HG03175 (cell line): ENCODE measurements around the gene DNAI2.

Source experiments
- ATAC-seq: cut with Tn5 transposase; IDR thresholded peaks from one replicate; pipeline ENCODE4 v1.9.1; 2021; ENCODE audit warnings: mild to moderate bottlenecking, moderate library complexity; ENCODE audit not compliant: unreplicated experiment

The DNAI2 gene

GRCh38 chr17:74299226-74300009 lies 25.4 kb downstream of the DNAI2 start:
- ATAC-seq, result no peak

- no peak for ATAC-seq
Measured at GRCh38 chr17:74303305-74303704, 29.3 kb downstream of the DNAI2 start.

- ATAC-seq, result no peak
Measured at GRCh38 chr17:74304184-74304583, 30.1 kb downstream of the DNAI2 start.

- no peak for ATAC-seq
Measured at GRCh38 chr17:74305865-74306654, 32.0 kb downstream of the DNAI2 start.

GRCh38 chr17:74307984-74308773 lies 34.1 kb downstream of the DNAI2 start:
- no peak for ATAC-seq

GRCh38 chr17:74309902-74310301 lies 35.9 kb downstream of the DNAI2 start:
- no peak for ATAC-seq

- no peak for ATAC-seq
Measured at GRCh38 chr17:74314877-74315276, 40.8 kb downstream of the DNAI2 start.

GRCh38 chr17:74316220-74316619 lies 42.2 kb downstream of the DNAI2 start:
- no peak for ATAC-seq

GRCh38 chr17:74317071-74317470 lies 43.0 kb downstream of the DNAI2 start:
- ATAC-seq, result no peak

GRCh38 chr17:74318391-74318790 lies 44.4 kb downstream of the DNAI2 start:
- no peak for ATAC-seq

- no peak for ATAC-seq
Measured at GRCh38 chr17:74324521-74324920, 50.5 kb downstream of the DNAI2 start.

GRCh38 chr17:74325376-74325742 lies 51.3 kb downstream of the DNAI2 start:
- no peak for ATAC-seq

- ATAC-seq, result no peak
Measured at GRCh38 chr17:74325743-74326379, 51.8 kb downstream of the DNAI2 start, which contains the start of gene KIF19. Gene KIF19, plus strand, starts transcription at chr17:74326226. Its CDS starts 124 bp downstream, at chr17:74326350.

- no peak for ATAC-seq
Measured at GRCh38 chr17:74326506-74326905, 52.5 kb downstream of the DNAI2 start.

- no peak for ATAC-seq
Measured at GRCh38 chr17:74328487-74328886, 54.5 kb downstream of the DNAI2 start.

- no peak for ATAC-seq
Measured at GRCh38 chr17:74329378-74329777, 55.3 kb downstream of the DNAI2 start.

GRCh38 chr17:74330446-74330845 lies 56.4 kb downstream of the DNAI2 start:
- no peak for ATAC-seq

GRCh38 chr17:74332017-74332650 lies 58.1 kb downstream of the DNAI2 start:
- no peak for ATAC-seq

GRCh38 chr17:74332763-74333283 lies 58.8 kb downstream of the DNAI2 start:
- no peak for ATAC-seq

GRCh38 chr17:74334393-74335039 lies 60.5 kb downstream of the DNAI2 start:
- ATAC-seq, result no peak
